WTC11 (cell line): ENCODE results near the gene NLRP14. TPM values are rescaled to one million over a fixed set of nuclear protein-coding genes. Genes with fewer than 3 reads are reported as not detected.

Source experiments
- ATAC-seq: fragments of 200-7000 bp; cut with Tn5 transposase; 2 replicates; pipeline ENCODE4 v1.10.0; 2021; ENCODE audit warnings: mild to moderate bottlenecking, moderate library complexity
- CTCF ChIA-PET: fragments of 300-600 bp; sonication (Branson Sonifier 250); formaldehyde crosslinking; loops from one replicate; lab custom pipeline; 2021; ENCODE audit warnings: antibody characterized with exemption; lab: Charles Lee
- POLR2A ChIA-PET: fragments of 350-600 bp; sonication (Branson Sonifier 250); formaldehyde crosslinking; loops from one replicate; lab custom pipeline; 2021; ENCODE audit warnings: antibody characterized with exemption; lab: Charles Lee
- DNase-seq: peaks from one replicate; pipeline ENCODE4 v3.0.0; 2021; ENCODE audit warnings: low spot score
- H3K27ac Mint-ChIP-seq: 2 replicates; pipeline ENCODE4 v1.8.0; 2021; ENCODE audit warnings: mixed read lengths
- H3K27me3 Mint-ChIP-seq: 2 replicates; pipeline ENCODE4 v1.8.0; 2021; ENCODE audit warnings: low read depth, mild to moderate bottlenecking, moderate library complexity, mixed read lengths
- H3K36me3 Mint-ChIP-seq: 2 replicates; pipeline ENCODE4 v1.8.0; 2021; ENCODE audit warnings: mixed read lengths
- H3K4me1 Mint-ChIP-seq: 2 replicates; pipeline ENCODE4 v1.8.0; 2022; ENCODE audit warnings: mixed read lengths
- H3K4me3 Mint-ChIP-seq: 2 replicates; pipeline ENCODE4 v1.8.0; 2021; ENCODE audit warnings: mild to moderate bottlenecking, moderate library complexity, mixed read lengths
- H3K9me3 Mint-ChIP-seq: 2 replicates; pipeline ENCODE4 v1.8.0; 2021; ENCODE audit warnings: mixed read lengths
- CBFB ChIP-seq: sonication (generic); formaldehyde crosslinking; IDR thresholded peaks from 2 replicates; pipeline ENCODE4 v1.8.1; 2022; ENCODE audit warnings: mild to moderate bottlenecking, low read depth, missing genetic modification reagents
- ELF4 ChIP-seq: sonication (generic); formaldehyde crosslinking; IDR thresholded peaks from 2 replicates; pipeline ENCODE4 v1.8.1; 2022; ENCODE audit warnings: low read depth, mild to moderate bottlenecking, moderate library complexity, missing genetic modification reagents
- FOXJ3 ChIP-seq: sonication (generic); formaldehyde crosslinking; IDR thresholded peaks from 2 replicates; pipeline ENCODE4 v1.9.0; 2021; ENCODE audit warnings: missing genetic modification reagents, mild to moderate bottlenecking, borderline replicate concordance
- GABPB1 ChIP-seq: sonication (generic); formaldehyde crosslinking; IDR thresholded peaks from 2 replicates; pipeline ENCODE4 v1.8.1; 2023; ENCODE audit warnings: mild to moderate bottlenecking, missing genetic modification reagents
- GTF2I ChIP-seq: fragments of 250-450 bp; sonication (Bioruptor Pico); conservative IDR thresholded peaks from 2 replicates; pipeline ENCODE4 v1.4.0; 2021; ENCODE audit warnings: mild to moderate bottlenecking
- KAT7 ChIP-seq: sonication (generic); formaldehyde crosslinking; IDR thresholded peaks from 2 replicates; pipeline ENCODE4 v1.8.1; 2023; ENCODE audit warnings: missing genetic modification reagents, mild to moderate bottlenecking, borderline replicate concordance
- MYBL2 ChIP-seq: sonication (generic); formaldehyde crosslinking; IDR thresholded peaks from 2 replicates; pipeline ENCODE4 v1.8.1; 2023; ENCODE audit warnings: mild to moderate bottlenecking, moderate library complexity, missing genetic modification reagents
- SOX15 ChIP-seq: fragments of 250-450 bp; sonication (Bioruptor Pico); IDR thresholded peaks from 2 replicates; pipeline ENCODE4 v1.9.0; 2021; ENCODE audit warnings: mild to moderate bottlenecking
- TEAD1 ChIP-seq: sonication (generic); formaldehyde crosslinking; IDR thresholded peaks from 2 replicates; pipeline ENCODE4 v1.8.0; 2022; ENCODE audit warnings: mild to moderate bottlenecking, missing genetic modification reagents
- ZBTB21 ChIP-seq: sonication (generic); formaldehyde crosslinking; IDR thresholded peaks from 2 replicates; pipeline ENCODE4 v1.8.1; 2023; ENCODE audit warnings: mild to moderate bottlenecking, missing genetic modification reagents, borderline replicate concordance
- ZNF121 ChIP-seq: sonication (generic); formaldehyde crosslinking; IDR thresholded peaks from 2 replicates; pipeline ENCODE4 v1.8.0; 2023; ENCODE audit warnings: missing genetic modification reagents
- ZNF219 ChIP-seq: sonication (generic); formaldehyde crosslinking; IDR thresholded peaks from 2 replicates; pipeline ENCODE4 v1.8.0; 2023; ENCODE audit warnings: missing genetic modification reagents, mild to moderate bottlenecking, borderline replicate concordance
- ZNF232 ChIP-seq: sonication (generic); formaldehyde crosslinking; IDR thresholded peaks from 2 replicates; pipeline ENCODE4 v1.8.0; 2022; ENCODE audit warnings: mild to moderate bottlenecking, missing genetic modification reagents
- ZNF423 ChIP-seq: fragments of 250-450 bp; sonication (Bioruptor Pico); IDR thresholded peaks from 2 replicates; pipeline ENCODE4 v2.1.2; 2022; ENCODE audit warnings: mild to moderate bottlenecking, moderate library complexity
- total RNA-seq: library from RNA; stranded (reverse); gene quantifications from 3 replicates; pipeline ENCODE4 v1.2.3, GENCODE V29; 2021
- TF ChIP-seq, protein P1 (sequence below): sonication (generic); formaldehyde crosslinking; IDR thresholded peaks from 2 replicates; pipeline ENCODE4 v1.8.0; 2023; ENCODE audit warnings: missing genetic modification reagents, mild to moderate bottlenecking, borderline replicate concordance
- TF ChIP-seq, protein P2 (sequence below): sonication (generic); formaldehyde crosslinking; IDR thresholded peaks from 2 replicates; pipeline ENCODE4 v1.8.0; 2022; ENCODE audit warnings: mild to moderate bottlenecking, missing genetic modification reagents
- TF ChIP-seq, protein P3 (sequence below): sonication (generic); formaldehyde crosslinking; IDR thresholded peaks from 2 replicates; pipeline ENCODE4 v1.8.1; 2023; ENCODE audit warnings: mild to moderate bottlenecking, missing genetic modification reagents
- TF ChIP-seq, protein P4 (sequence below): fragments of 250-450 bp; sonication (Bioruptor Pico); IDR thresholded peaks from 2 replicates; pipeline ENCODE4 v1.9.0; 2021; ENCODE audit warnings: mild to moderate bottlenecking
- TF ChIP-seq, protein P5 (sequence below): fragments of 200-600 bp; IDR thresholded peaks from 2 replicates; pipeline ENCODE4 v1.8.0; 2022; ENCODE audit warnings: antibody characterized with exemption
- TF ChIP-seq, protein P6 (sequence below): fragments of 250-450 bp; sonication (Bioruptor Pico); IDR thresholded peaks from 2 replicates; pipeline ENCODE4 v1.8.0; 2021; ENCODE audit warnings: mild to moderate bottlenecking
- TF ChIP-seq, protein P7 (sequence below): sonication (generic); formaldehyde crosslinking; IDR thresholded peaks from 2 replicates; pipeline ENCODE4 v1.8.0; 2022; ENCODE audit warnings: mild to moderate bottlenecking, missing genetic modification reagents

The NLRP14 gene
- total RNA-seq, 1 experiment from 2014 or later = 0.07 TPM

DNA sequence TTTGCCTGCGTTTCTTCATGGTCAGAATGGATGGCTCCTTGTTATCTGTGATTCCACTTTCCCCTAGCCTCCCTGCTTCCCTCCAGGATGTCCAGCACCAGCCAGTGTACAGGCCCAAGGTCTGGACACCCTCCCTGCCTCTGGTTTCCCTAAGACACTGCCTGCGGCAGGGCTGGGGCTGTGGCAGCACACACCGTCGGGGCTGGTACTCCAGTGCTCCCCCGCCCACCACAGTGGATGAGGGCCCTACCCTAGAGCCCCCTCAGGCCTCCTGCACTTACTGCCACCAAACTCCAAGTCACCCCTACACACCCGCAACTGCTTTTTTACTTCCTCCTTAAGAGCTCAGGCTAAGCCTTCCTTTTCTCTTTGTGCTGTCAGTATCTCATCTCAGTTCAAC is 29.1 kb upstream of the NLRP14 start (continued):
- TF ChIP-seq, protein P1, sequence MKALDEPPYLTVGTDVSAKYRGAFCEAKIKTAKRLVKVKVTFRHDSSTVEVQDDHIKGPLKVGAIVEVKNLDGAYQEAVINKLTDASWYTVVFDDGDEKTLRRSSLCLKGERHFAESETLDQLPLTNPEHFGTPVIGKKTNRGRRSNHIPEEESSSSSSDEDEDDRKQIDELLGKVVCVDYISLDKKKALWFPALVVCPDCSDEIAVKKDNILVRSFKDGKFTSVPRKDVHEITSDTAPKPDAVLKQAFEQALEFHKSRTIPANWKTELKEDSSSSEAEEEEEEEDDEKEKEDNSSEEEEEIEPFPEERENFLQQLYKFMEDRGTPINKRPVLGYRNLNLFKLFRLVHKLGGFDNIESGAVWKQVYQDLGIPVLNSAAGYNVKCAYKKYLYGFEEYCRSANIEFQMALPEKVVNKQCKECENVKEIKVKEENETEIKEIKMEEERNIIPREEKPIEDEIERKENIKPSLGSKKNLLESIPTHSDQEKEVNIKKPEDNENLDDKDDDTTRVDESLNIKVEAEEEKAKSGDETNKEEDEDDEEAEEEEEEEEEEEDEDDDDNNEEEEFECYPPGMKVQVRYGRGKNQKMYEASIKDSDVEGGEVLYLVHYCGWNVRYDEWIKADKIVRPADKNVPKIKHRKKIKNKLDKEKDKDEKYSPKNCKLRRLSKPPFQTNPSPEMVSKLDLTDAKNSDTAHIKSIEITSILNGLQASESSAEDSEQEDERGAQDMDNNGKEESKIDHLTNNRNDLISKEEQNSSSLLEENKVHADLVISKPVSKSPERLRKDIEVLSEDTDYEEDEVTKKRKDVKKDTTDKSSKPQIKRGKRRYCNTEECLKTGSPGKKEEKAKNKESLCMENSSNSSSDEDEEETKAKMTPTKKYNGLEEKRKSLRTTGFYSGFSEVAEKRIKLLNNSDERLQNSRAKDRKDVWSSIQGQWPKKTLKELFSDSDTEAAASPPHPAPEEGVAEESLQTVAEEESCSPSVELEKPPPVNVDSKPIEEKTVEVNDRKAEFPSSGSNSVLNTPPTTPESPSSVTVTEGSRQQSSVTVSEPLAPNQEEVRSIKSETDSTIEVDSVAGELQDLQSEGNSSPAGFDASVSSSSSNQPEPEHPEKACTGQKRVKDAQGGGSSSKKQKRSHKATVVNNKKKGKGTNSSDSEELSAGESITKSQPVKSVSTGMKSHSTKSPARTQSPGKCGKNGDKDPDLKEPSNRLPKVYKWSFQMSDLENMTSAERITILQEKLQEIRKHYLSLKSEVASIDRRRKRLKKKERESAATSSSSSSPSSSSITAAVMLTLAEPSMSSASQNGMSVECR (CRISPR knock-in tag) = no peak
- TF ChIP-seq, protein P2, sequence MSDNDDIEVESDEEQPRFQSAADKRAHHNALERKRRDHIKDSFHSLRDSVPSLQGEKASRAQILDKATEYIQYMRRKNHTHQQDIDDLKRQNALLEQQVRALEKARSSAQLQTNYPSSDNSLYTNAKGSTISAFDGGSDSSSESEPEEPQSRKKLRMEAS (CRISPR knock-in tag) = no peak
- TF ChIP-seq ZBTB21 (CRISPR knock-in tag) (no peak), FOXJ3 (no peak), TEAD1 (CRISPR knock-in tag) (no peak), ZNF423 (no peak), ZNF121 (no peak), ELF4 (no peak)
- TF ChIP-seq, protein P3, sequence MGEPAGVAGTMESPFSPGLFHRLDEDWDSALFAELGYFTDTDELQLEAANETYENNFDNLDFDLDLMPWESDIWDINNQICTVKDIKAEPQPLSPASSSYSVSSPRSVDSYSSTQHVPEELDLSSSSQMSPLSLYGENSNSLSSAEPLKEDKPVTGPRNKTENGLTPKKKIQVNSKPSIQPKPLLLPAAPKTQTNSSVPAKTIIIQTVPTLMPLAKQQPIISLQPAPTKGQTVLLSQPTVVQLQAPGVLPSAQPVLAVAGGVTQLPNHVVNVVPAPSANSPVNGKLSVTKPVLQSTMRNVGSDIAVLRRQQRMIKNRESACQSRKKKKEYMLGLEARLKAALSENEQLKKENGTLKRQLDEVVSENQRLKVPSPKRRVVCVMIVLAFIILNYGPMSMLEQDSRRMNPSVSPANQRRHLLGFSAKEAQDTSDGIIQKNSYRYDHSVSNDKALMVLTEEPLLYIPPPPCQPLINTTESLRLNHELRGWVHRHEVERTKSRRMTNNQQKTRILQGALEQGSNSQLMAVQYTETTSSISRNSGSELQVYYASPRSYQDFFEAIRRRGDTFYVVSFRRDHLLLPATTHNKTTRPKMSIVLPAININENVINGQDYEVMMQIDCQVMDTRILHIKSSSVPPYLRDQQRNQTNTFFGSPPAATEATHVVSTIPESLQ = no peak
- TF ChIP-seq, protein P4, sequence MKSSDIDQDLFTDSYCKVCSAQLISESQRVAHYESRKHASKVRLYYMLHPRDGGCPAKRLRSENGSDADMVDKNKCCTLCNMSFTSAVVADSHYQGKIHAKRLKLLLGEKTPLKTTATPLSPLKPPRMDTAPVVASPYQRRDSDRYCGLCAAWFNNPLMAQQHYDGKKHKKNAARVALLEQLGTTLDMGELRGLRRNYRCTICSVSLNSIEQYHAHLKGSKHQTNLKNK (CRISPR knock-in tag) = no peak
- TF ChIP-seq, protein P5, sequence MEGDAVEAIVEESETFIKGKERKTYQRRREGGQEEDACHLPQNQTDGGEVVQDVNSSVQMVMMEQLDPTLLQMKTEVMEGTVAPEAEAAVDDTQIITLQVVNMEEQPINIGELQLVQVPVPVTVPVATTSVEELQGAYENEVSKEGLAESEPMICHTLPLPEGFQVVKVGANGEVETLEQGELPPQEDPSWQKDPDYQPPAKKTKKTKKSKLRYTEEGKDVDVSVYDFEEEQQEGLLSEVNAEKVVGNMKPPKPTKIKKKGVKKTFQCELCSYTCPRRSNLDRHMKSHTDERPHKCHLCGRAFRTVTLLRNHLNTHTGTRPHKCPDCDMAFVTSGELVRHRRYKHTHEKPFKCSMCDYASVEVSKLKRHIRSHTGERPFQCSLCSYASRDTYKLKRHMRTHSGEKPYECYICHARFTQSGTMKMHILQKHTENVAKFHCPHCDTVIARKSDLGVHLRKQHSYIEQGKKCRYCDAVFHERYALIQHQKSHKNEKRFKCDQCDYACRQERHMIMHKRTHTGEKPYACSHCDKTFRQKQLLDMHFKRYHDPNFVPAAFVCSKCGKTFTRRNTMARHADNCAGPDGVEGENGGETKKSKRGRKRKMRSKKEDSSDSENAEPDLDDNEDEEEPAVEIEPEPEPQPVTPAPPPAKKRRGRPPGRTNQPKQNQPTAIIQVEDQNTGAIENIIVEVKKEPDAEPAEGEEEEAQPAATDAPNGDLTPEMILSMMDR = no peak

DNA sequence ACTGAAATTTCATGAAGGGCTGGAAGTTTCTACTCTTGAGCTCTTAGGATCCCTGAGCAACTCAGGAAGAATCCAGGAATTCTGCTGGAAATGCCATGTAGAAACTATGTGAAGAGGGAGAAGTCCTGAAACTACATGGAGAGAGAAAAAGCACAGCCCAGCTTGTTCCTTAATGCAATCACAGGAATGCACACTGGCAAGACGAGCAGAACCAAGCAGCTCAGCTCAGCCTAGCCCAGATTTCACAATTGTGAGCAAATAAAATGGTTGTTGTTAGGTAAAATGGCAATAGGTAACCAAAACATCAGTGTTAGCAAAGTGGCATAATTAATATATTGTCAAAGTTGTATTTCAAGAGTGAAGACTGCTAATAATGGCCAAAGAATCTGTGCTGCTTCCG is 28.3 kb upstream of the NLRP14 start:
- Mint-ChIP-seq H3K36me3 (no peaks in the 10 kb centered on the region), H3K4me3 (no peak overlapping the region), H3K27me3 (no peaks in the 10 kb centered on the region), H3K27ac (no peak overlapping the region), H3K9me3 (no peaks in the 10 kb centered on the region), H3K4me1 (no peaks in the 10 kb centered on the region)
- ChIA-PET CTCF (interaction anchor here (2.0 kb wide), 1 partner anchor 180 kb away, joined by 10 read pairs; no protein-coding TSS in a partner anchor), POLR2A (no interaction called here)
- ATAC-seq = no peak
- DNase-seq = no peak
- TF ChIP-seq, protein P6, sequence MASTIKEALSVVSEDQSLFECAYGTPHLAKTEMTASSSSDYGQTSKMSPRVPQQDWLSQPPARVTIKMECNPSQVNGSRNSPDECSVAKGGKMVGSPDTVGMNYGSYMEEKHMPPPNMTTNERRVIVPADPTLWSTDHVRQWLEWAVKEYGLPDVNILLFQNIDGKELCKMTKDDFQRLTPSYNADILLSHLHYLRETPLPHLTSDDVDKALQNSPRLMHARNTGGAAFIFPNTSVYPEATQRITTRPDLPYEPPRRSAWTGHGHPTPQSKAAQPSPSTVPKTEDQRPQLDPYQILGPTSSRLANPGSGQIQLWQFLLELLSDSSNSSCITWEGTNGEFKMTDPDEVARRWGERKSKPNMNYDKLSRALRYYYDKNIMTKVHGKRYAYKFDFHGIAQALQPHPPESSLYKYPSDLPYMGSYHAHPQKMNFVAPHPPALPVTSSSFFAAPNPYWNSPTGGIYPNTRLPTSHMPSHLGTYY = no peak
- TF ChIP-seq ELF4 (no peak), KAT7 (CRISPR knock-in tag) (no peak), CBFB (CRISPR knock-in tag) (no peak), GABPB1 (CRISPR knock-in tag) (no peak), MYBL2 (CRISPR knock-in tag) (no peak), ZNF121 (no peak), ZNF232 (CRISPR knock-in tag) (no peak), ZNF219 (CRISPR knock-in tag) (no peak), SOX15 (CRISPR knock-in tag) (no peak), GTF2I (no peak)
- TF ChIP-seq, protein P5 = no peak
- TF ChIP-seq, protein P7, sequence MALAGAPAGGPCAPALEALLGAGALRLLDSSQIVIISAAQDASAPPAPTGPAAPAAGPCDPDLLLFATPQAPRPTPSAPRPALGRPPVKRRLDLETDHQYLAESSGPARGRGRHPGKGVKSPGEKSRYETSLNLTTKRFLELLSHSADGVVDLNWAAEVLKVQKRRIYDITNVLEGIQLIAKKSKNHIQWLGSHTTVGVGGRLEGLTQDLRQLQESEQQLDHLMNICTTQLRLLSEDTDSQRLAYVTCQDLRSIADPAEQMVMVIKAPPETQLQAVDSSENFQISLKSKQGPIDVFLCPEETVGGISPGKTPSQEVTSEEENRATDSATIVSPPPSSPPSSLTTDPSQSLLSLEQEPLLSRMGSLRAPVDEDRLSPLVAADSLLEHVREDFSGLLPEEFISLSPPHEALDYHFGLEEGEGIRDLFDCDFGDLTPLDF (CRISPR knock-in tag) = no peak
